B cell (primary cell): ENCODE results near the gene GDF11. TPM values are rescaled to one million over a fixed set of nuclear protein-coding genes. Genes with fewer than 3 reads are reported as not detected.

Experiments
- ATAC-seq: fragments of 200-7000 bp; cut with Tn5 transposase; one replicate; pipeline ENCODE4 v1.10.0; 2021; ENCODE audit warnings: low read depth, mild to moderate bottlenecking, moderate number of reproducible peaks, moderate library complexity
- CTCF ChIA-PET: fragments of 350-600 bp; sonication (Branson Sonifier 250); formaldehyde crosslinking; loops from one replicate; lab custom pipeline; 2021; ENCODE audit warnings: antibody characterized with exemption, inconsistent platforms; lab: Charles Lee
- POLR2A ChIA-PET: fragments of 350-600 bp; sonication (Branson Sonifier 250); formaldehyde crosslinking; loops from one replicate; lab custom pipeline; 2021; ENCODE audit warnings: antibody characterized with exemption; lab: Charles Lee
- DNase-seq: peaks from one replicate; pipeline ENCODE4 v3.0.0; 2013
- H2AFZ ChIP-seq: 2 replicates; pipeline ENCODE4 v1.6.1; 2012; ENCODE audit warnings: mild to moderate bottlenecking, low read depth, low read length; ENCODE audit not compliant: insufficient read depth, poor library complexity, severe bottlenecking
- H3K27ac ChIP-seq, 2 donors: 1 replicate in 1 of 2; 2 replicates in 1 of 2; pipeline ENCODE4 v1.5.1; 2012 to 2013; ENCODE audit warnings: low read length in 2 of 2, mild to moderate bottlenecking in 2 of 2, moderate library complexity in 1 of 2
- H3K27me3 ChIP-seq, 4 experiments: fragments of 200-600 bp in 1 of 4; sonication (generic) in 1 of 4; replicated peaks in 1 of 4; 1 replicate in 2 of 4; 2 replicates in 2 of 4; pipeline versions ENCODE4 v1.6.1 to v1.7.0; 2013 to 2016; ENCODE audit warnings: low read length in 3 of 4, mild to moderate bottlenecking in 2 of 4, mixed read lengths in 1 of 4, moderate library complexity in 1 of 4; ENCODE audit not compliant: insufficient read depth in 4 of 4, control insufficient read depth in 3 of 4; ENCODE audit errors: control extremely low read depth in 1 of 4
- H3K36me3 ChIP-seq, 2 experiments: replicated peaks in 1 of 2; 1 replicate in 1 of 2; 2 replicates in 1 of 2; pipeline versions ENCODE4 v1.6.1 to v1.7.1; 2013; ENCODE audit warnings: low read length in 1 of 2; ENCODE audit not compliant: insufficient read depth in 2 of 2, control insufficient read depth in 1 of 2; ENCODE audit errors: control extremely low read depth in 1 of 2, extremely low read depth in 1 of 2
- H3K4me1 ChIP-seq, 2 donors: fragments of 200-600 bp in 1 of 2; sonication (generic) in 1 of 2; 1 replicate in 1 of 2; 2 replicates in 1 of 2; pipeline versions ENCODE4 v1.5.1 to v1.6.1; 2013 to 2017; ENCODE audit warnings: low read length in 2 of 2; ENCODE audit not compliant: control insufficient read depth in 2 of 2, insufficient read depth in 2 of 2
- H3K4me2 ChIP-seq: replicated peaks from 2 replicates; pipeline ENCODE3; 2012; ENCODE audit warnings: mild to moderate bottlenecking, low read depth, low read length; ENCODE audit not compliant: poor library complexity, severe bottlenecking
- H3K4me3 ChIP-seq, 5 experiments: fragments of 200-600 bp in 1 of 5; sonication (generic) in 1 of 5; 1 replicate in 3 of 5; 2 replicates in 2 of 5; pipeline versions ENCODE4 v1.5.1 to v1.7.0; 2011 to 2016; ENCODE audit warnings: low read length in 4 of 5, mild to moderate bottlenecking in 4 of 5, low read depth in 2 of 5, control low read depth in 1 of 5, moderate library complexity in 1 of 5; ENCODE audit not compliant: insufficient read depth in 1 of 5; ENCODE audit errors: control extremely low read depth in 1 of 5, extremely low read depth in 1 of 5
- H3K79me2 ChIP-seq: fragments of 200-600 bp; sonication (generic); one replicate; pipeline ENCODE4 v1.6.0; 2016; ENCODE audit warnings: low read length; ENCODE audit not compliant: control insufficient read depth, insufficient read depth
- H3K9ac ChIP-seq: fragments of 200-600 bp; sonication (generic); 2 replicates; pipeline ENCODE4 v1.6.1; 2017; ENCODE audit warnings: mild to moderate bottlenecking, low read length, moderate library complexity
- H3K9me3 ChIP-seq, 3 donors: one replicate each; pipeline versions ENCODE4 v1.6.1 to v1.7.1; 2013; ENCODE audit warnings: low read length in 2 of 3; ENCODE audit not compliant: control insufficient read depth in 2 of 3, insufficient read depth in 1 of 3; ENCODE audit errors: control extremely low read depth in 1 of 3
- H4K20me1 ChIP-seq: 2 replicates; pipeline ENCODE4 v1.6.0; 2012; ENCODE audit warnings: mild to moderate bottlenecking, low read length; ENCODE audit not compliant: insufficient read depth, control insufficient read depth, poor library complexity, severe bottlenecking
- H3K27ac Mint-ChIP-seq: one replicate; pipeline ENCODE4 v1.8.0; 2021; ENCODE audit warnings: mixed read lengths
- H3K27me3 Mint-ChIP-seq: one replicate; pipeline ENCODE4 v1.8.0; 2021; ENCODE audit warnings: mixed read lengths
- H3K4me1 Mint-ChIP-seq: one replicate; pipeline ENCODE4 v1.8.0; 2021; ENCODE audit warnings: mixed read lengths
- H3K4me3 Mint-ChIP-seq: one replicate; pipeline ENCODE4 v1.8.0; 2021; ENCODE audit warnings: mixed read lengths
- H3K9me3 Mint-ChIP-seq: one replicate; pipeline ENCODE4 v1.8.0; 2022; ENCODE audit warnings: mixed read lengths; ENCODE audit not compliant: insufficient read depth
- EZH2 ChIP-seq: IDR thresholded peaks from 2 replicates; pipeline ENCODE4 v1.6.1; 2012; ENCODE audit warnings: borderline replicate concordance, low read depth, mild to moderate bottlenecking, moderate library complexity, low read length; ENCODE audit not compliant: insufficient read depth, poor library complexity, severe bottlenecking
- WGBS: methylation state at CpG from one replicate; pipeline ENCODE4 v1.1.5; 2013; ENCODE audit warnings: missing lambda C conversion rate; ENCODE audit not compliant: insufficient coverage; 5-methylcytosine and 5-hydroxymethylcytosine counted together
- intact Hi-C: fragments of 100-400 bp; cut with micrococcal nuclease; formaldehyde crosslinking; loops from one replicate; pipeline ENCODE4 v1.10.0; 2022
- polyA plus RNA-seq: library from polyadenylated mRNA; depleted of rRNA; stranded (reverse); fragments of >200 nt; gene quantifications from 2 replicates; pipeline ENCODE4 v1.2.3, GENCODE V29; 2012
- total RNA-seq, 2 donors: library from RNA; stranded (reverse); fragments of 120-200 nt in 1 of 2; gene quantifications; 1 replicate in 1 of 2; 2 replicates in 1 of 2; pipeline versions ENCODE4 v1.2.3 to v1.2.4, GENCODE V29; 2013 to 2022
- TF ChIP-seq, protein P1 (sequence below): fragments of 200-600 bp; IDR thresholded peaks from one replicate; pipeline ENCODE4 v1.8.0; 2022; ENCODE audit warnings: antibody characterized with exemption, mild to moderate bottlenecking

GDF11 gene
- total and polyA plus RNA-seq, 2 donors (not counting 1 experiment from before 2014, with no cell fraction given): 4.4 to 11.3 TPM

DNA sequence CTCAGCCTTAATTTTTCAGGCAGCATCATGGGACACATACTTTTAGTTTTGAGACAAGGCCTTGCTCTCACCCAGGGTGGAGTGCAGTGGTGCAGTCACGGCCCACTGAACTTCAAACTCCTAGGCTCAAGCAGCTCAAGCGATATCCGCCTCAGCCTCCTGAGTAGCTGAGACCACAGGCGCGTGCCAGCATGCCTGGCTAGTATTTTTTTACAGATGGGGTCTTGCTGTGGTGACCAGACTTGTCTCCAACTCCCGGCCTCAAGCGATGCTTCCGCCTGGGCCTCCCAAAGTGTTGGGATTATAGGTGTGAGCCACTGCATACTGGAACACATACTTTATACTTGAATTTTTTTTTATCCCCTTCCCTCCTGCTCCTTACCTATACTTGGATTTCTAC, 20.0 kb upstream of the GDF11 start:
- H3K79me2 ChIP-seq: peaks cover 11% of the 10 kb centered on the region
- peaks cover 8 to 30% of the 10 kb centered on the region in 2 donors for H3K4me1 ChIP-seq
- H3K36me3 ChIP-seq: peaks cover 0 to 35% of the 10 kb centered on the region in 2 experiments
- H3K9me3 Mint-ChIP-seq: no peaks in the 10 kb centered on the region
- POLR2A ChIA-PET: interaction anchor here (0.7 kb wide), 1 partner anchor 17 kb away, joined by 4 read pairs; no protein-coding TSS in a partner anchor
- no peak for DNase-seq
- peaks cover 7% of the 10 kb centered on the region for H4K20me1 ChIP-seq
- no peaks in the 10 kb centered on the region for H3K27me3 Mint-ChIP-seq
- TF ChIP-seq, protein P1, sequence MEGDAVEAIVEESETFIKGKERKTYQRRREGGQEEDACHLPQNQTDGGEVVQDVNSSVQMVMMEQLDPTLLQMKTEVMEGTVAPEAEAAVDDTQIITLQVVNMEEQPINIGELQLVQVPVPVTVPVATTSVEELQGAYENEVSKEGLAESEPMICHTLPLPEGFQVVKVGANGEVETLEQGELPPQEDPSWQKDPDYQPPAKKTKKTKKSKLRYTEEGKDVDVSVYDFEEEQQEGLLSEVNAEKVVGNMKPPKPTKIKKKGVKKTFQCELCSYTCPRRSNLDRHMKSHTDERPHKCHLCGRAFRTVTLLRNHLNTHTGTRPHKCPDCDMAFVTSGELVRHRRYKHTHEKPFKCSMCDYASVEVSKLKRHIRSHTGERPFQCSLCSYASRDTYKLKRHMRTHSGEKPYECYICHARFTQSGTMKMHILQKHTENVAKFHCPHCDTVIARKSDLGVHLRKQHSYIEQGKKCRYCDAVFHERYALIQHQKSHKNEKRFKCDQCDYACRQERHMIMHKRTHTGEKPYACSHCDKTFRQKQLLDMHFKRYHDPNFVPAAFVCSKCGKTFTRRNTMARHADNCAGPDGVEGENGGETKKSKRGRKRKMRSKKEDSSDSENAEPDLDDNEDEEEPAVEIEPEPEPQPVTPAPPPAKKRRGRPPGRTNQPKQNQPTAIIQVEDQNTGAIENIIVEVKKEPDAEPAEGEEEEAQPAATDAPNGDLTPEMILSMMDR: no peak
- TF ChIP-seq EZH2: no peak
- no peak overlapping the region for H3K4me2 ChIP-seq
- no peak for ATAC-seq
- no peak overlapping the region for H3K4me3 Mint-ChIP-seq
- no peak overlapping the region for H3K9ac ChIP-seq
- H3K4me1 Mint-ChIP-seq: peaks cover 43% of the 10 kb centered on the region
- no peaks in the 10 kb centered on the region for H3K9me3 ChIP-seq
- H3K27me3 ChIP-seq: no peaks in the 10 kb centered on the region
- H3K27ac ChIP-seq: no peak overlapping the region
- no peak overlapping the region for H2AFZ ChIP-seq
- WGBS: 96% methylated on average over 3 of the region's 8 CpGs
- H3K27ac Mint-ChIP-seq: no peak overlapping the region
- no peak overlapping the region for H3K4me3 ChIP-seq
- intact Hi-C loops: no loop called here
- CTCF ChIA-PET: interaction anchor here (1.1 to 11.0 kb wide), 5 partner anchors 13 to 324 kb away, joined by 3 to 147 read pairs (median 4); no protein-coding TSS in a partner anchor

GRCh38 chr12:55723516-55724225, 19.3 kb upstream of the GDF11 start:
- peak overlapping the region; percentile 27 for H3K27ac Mint-ChIP-seq
- intact Hi-C loops: loop anchor here (1.0 to 2.0 kb wide), 3 partner anchors 7 to 73 kb away; partner anchors contain the start of gene BLOC1S1
- H3K27me3 ChIP-seq: no peaks in the 10 kb centered on the region
- no peak for ATAC-seq
- WGBS: 92% methylated on average over 9 of the region's 10 CpGs
- H3K27ac ChIP-seq: no peak overlapping the region
- H3K79me2 ChIP-seq: peaks cover 4% of the 10 kb centered on the region
- H3K36me3 ChIP-seq: peaks cover 0 to 35% of the 10 kb centered on the region in 2 experiments
- H3K4me3 ChIP-seq: no peak overlapping the region
- CTCF ChIA-PET: interaction anchor here (1.1 to 11.0 kb wide), 5 partner anchors 12 to 324 kb away, joined by 3 to 147 read pairs (median 4); no protein-coding TSS in a partner anchor
- peaks cover 5% of the 10 kb centered on the region for H4K20me1 ChIP-seq
- no peaks in the 10 kb centered on the region for H3K9me3 ChIP-seq
- H3K4me1 ChIP-seq: peaks cover 10 to 27% of the 10 kb centered on the region in 2 donors
- TF ChIP-seq, protein P1: no peak
- TF ChIP-seq EZH2: no peak
- H3K9me3 Mint-ChIP-seq: no peaks in the 10 kb centered on the region
- POLR2A ChIA-PET: no interaction called here
- no peak overlapping the region for H3K4me2 ChIP-seq
- H3K4me3 Mint-ChIP-seq: no peak overlapping the region
- no peak overlapping the region for H3K9ac ChIP-seq
- H3K4me1 Mint-ChIP-seq: peaks cover 38% of the 10 kb centered on the region
- H3K27me3 Mint-ChIP-seq: no peaks in the 10 kb centered on the region
- no peak for DNase-seq
- H2AFZ ChIP-seq: no peak overlapping the region
